ENCODE data around the gene TRIM31.

Gene TRIM31

GRCh38 chr6:30157999-30158398 is 45.1 kb upstream of the TRIM31 start:
- no peak for TF ChIP-seq CTCF (IDR thresholded peaks at IDR 0.05; ENCODE audit: unreplicated experiment in 3 of 3)
- H3K9me3 Mint-ChIP-seq: no peaks in the 10 kb centered on the region
- H3K27ac Mint-ChIP-seq: no peak overlapping the region

GRCh38 chr6:30157581-30157980 is 44.7 kb upstream of the TRIM31 start:
- Mint-ChIP-seq H3K27me3 (ENCODE audit: low read depth) (peaks cover 21% of the 10 kb centered on the region), H3K9me3 (no peaks in the 10 kb centered on the region), H3K4me3 (no peak overlapping the region), H3K27ac (no peak overlapping the region), H3K36me3 (ENCODE audit: low read depth) (no peaks in the 10 kb centered on the region), H3K4me1 (peaks cover 16% of the 10 kb centered on the region)
- TF ChIP-seq CTCF (IDR thresholded peaks at IDR 0.05; ENCODE audit: unreplicated experiment in 3 of 3): no peak

More at GRCh38 chr6:30157999-30158398, 45.1 kb upstream of the TRIM31 start:
- Mint-ChIP-seq H3K36me3 (ENCODE audit: low read depth) (no peaks in the 10 kb centered on the region), H3K4me1 (peaks cover 16% of the 10 kb centered on the region), H3K27me3 (ENCODE audit: low read depth) (peaks cover 21% of the 10 kb centered on the region), H3K4me3 (no peak overlapping the region)

GRCh38 chr6:30156774-30157173 is 43.9 kb upstream of the TRIM31 start:
- H3K36me3 Mint-ChIP-seq (ENCODE audit: low read depth): no peaks in the 10 kb centered on the region
- peaks cover 21% of the 10 kb centered on the region for H3K27me3 Mint-ChIP-seq (ENCODE audit: low read depth)
- no peaks in the 10 kb centered on the region for H3K9me3 Mint-ChIP-seq
- H3K4me1 Mint-ChIP-seq: peaks cover 16% of the 10 kb centered on the region
- TF ChIP-seq CTCF (IDR thresholded peaks at IDR 0.05; ENCODE audit: unreplicated experiment in 3 of 3): no peak
- H3K4me3 Mint-ChIP-seq: no peak overlapping the region
- peak overlapping the region in 1 of 3 experiments; percentile 30 for H3K27ac Mint-ChIP-seq

GRCh38 chr6:30156262-30156599 is 43.3 kb upstream of the TRIM31 start:
- Mint-ChIP-seq H3K4me1 (peaks cover 16% of the 10 kb centered on the region), H3K4me3 (peak overlapping the region in 1 of 3 experiments; percentile 26), H3K27me3 (ENCODE audit: low read depth) (peaks cover 21% of the 10 kb centered on the region), H3K27ac (peak overlapping the region; percentile 72 to 82 (median 76)), H3K9me3 (no peaks in the 10 kb centered on the region), H3K36me3 (ENCODE audit: low read depth) (no peaks in the 10 kb centered on the region)
- TF ChIP-seq CTCF (IDR thresholded peaks at IDR 0.05; ENCODE audit: unreplicated experiment in 3 of 3): no peak

GRCh38 chr6:30155520-30156261 is 42.8 kb upstream of the TRIM31 start:
- H3K27me3 Mint-ChIP-seq (ENCODE audit: low read depth): peaks cover 21% of the 10 kb centered on the region
- no peak overlapping the region for H3K4me3 Mint-ChIP-seq
- no peak for TF ChIP-seq CTCF (IDR thresholded peaks at IDR 0.05; ENCODE audit: unreplicated experiment in 3 of 3)
- H3K27ac Mint-ChIP-seq: peak overlapping the region; percentile 72 to 82 (median 76)
- H3K4me1 Mint-ChIP-seq: peaks cover 16% of the 10 kb centered on the region
- no peaks in the 10 kb centered on the region for H3K36me3 Mint-ChIP-seq (ENCODE audit: low read depth)
- H3K9me3 Mint-ChIP-seq: no peaks in the 10 kb centered on the region

Measured in nephron (organoid).